22Rv1 (cell line): ENCODE measurements around the gene SCFD2.
"Not testable (repeated sequence)": the region's sequence is repeated elsewhere in the genome, so short reads cannot be mapped to it uniquely, and the experiment has no call there.

Experiments
- H3K27ac ChIP-seq: fragments of 450-650 bp; 2 replicates; pipeline ENCODE4 v1.5.1; 2017
- CTCF ChIP-seq: fragments of 450-650 bp; IDR thresholded peaks from 2 replicates; pipeline ENCODE4 v1.5.1; 2017; ENCODE audit warnings: mild to moderate bottlenecking
- ZFX ChIP-seq: fragments of 450-650 bp; IDR thresholded peaks from 2 replicates; pipeline ENCODE4 v1.6.1; 2017; ENCODE audit warnings: antibody characterized with exemption, borderline replicate concordance

SCFD2 gene

DNA sequence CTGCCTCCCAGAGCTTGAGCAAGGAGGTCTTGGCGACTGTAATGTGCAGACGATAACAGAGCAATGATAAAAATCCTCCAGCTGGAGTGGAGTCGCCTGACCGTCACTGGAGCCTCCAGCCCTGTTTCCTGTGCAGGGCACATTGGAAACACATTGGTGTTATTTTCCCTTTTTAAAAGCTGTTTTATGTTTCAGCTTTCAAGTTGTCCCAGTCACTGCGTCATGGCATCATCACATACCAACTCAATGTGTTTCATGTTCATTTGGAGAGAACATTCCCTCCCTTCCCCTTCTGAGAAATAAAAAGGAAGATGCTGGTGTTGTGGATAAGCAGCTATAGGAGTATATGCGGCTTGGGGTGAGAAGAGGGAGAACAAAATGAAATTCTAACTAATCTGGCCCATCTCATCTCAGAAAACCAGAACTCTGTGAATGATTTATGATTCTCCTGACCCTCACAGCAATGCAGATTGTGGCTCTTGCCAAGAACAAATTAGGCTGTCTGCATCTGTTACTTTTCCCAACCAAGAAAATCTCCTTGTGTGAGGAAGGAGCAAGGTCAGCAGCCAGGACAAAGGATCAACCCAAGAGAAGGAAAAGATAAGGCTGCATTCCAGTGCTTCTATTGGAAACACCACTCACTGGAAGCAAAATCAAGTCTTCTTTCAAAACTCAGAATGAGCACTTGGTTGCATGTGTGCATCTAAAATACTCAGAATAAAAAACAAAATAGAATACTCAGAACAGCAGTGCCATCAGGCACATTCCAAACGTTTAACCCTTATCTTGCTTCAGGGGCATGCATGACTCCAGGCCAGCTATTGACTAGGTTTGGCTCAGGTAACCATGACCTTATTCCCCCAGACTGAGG lies 369.4 kb downstream of the SCFD2 start:
- no peak for TF ChIP-seq ZFX
- TF ChIP-seq CTCF, result no peak
- H3K27ac ChIP-seq, result no peak overlapping the region

- no peak overlapping the region for H3K27ac ChIP-seq
- TF ChIP-seq CTCF (no peak), ZFX (no peak)
Measured at GRCh38 chr4:52995360-52996030, 370.4 kb downstream of the SCFD2 start.

DNA sequence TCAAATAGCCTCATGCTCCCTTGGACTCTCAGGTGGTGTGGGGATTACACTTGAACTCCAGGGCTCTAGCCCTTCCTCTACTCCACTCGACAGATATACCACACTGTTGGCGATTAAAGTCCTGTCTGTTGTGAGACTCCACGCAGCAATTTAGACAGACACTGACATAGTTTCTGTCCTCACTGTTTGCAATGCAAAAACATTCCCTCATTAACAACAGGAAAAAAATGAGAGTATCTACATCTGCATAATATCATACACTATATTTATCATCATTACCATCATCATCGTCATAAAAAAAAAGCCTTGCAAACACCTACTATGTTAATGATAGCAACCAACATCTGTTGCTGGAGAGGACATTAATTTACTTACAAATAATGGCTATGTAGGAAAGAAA lies 371.3 kb downstream of the SCFD2 start:
- TF ChIP-seq CTCF (no peak), ZFX (no peak)
- H3K27ac ChIP-seq, result no peak overlapping the region

DNA sequence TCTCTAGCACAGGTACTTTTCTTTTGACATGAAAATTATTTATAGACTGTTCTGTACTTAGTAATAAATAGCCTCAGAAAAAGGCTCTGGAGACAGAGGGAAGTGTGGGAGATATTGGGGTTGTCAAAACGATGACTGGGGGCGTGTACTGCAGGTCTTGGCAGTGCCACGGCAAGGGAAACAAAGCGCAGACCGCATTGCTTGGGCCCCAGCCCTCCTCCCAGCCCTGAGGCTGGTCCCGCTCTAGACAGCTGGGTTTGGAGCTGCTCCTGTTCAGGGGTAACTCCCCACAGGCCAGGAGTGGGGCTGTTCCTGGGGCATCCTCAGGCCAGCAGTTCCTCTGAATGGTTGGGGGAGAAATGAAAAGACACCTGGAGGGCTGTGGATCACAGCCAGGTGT lies 372.1 kb downstream of the SCFD2 start:
- no peak overlapping the region for H3K27ac ChIP-seq

GRCh38 chr4:52992551-52992950 lies 373.3 kb downstream of the SCFD2 start:
- not testable (repeated sequence) for H3K27ac ChIP-seq

More for the DNA sequence above, 372.1 kb downstream of the SCFD2 start:
- TF ChIP-seq ZFX, result no peak
- TF ChIP-seq CTCF, result no peak

- TF ChIP-seq ZFX (no peak), CTCF (no peak)
Measured at GRCh38 chr4:52991472-52991871, 374.4 kb downstream of the SCFD2 start.

DNA sequence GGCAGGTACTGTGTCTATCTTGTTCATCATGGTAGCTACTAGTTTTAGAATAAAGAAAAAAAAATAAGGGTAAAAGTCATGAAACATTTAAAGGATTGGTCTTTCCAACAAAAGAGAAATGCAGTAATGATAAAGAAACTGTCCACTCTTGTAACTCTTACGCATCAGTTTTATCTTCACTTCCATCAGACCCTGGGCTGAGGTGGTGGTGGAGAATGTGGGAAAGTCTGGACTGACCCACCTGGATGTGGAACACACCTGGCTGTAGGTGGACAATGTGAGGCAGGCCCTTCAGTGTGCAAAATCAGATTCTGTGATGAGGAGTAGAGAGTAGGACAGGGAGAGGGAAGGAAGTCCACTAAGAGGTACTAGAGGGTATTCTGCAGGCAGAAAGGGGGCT lies 375.2 kb downstream of the SCFD2 start:
- no peak overlapping the region for H3K27ac ChIP-seq
- TF ChIP-seq CTCF, result no peak
- TF ChIP-seq ZFX, result no peak

More at GRCh38 chr4:52991472-52991871, 374.4 kb downstream of the SCFD2 start:
- H3K27ac ChIP-seq, result no peak overlapping the region
